ENCODE results near the gene PICK1.

DNA sequence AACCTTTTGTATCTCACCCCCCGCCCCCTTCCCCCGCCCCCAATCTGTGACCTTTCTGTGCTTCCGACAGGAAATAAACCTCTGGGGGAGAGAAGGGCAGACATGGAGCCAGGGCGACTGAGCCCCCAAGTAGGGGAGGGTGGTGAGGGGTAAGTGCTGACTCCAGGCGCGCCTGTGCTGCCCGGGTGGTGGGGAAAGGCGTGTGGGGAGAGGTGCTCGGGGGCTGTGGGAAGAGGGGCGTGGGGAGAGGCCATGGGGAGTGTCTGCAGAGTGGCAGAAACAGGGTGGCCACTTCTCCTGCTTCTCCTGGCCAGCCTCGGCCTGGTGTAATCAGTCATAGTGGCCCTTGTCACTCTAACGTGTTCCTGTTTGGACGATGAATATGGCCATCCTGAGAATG is 18.8 kb downstream of the PICK1 start:
- TF ChIP-seq, protein P1, sequence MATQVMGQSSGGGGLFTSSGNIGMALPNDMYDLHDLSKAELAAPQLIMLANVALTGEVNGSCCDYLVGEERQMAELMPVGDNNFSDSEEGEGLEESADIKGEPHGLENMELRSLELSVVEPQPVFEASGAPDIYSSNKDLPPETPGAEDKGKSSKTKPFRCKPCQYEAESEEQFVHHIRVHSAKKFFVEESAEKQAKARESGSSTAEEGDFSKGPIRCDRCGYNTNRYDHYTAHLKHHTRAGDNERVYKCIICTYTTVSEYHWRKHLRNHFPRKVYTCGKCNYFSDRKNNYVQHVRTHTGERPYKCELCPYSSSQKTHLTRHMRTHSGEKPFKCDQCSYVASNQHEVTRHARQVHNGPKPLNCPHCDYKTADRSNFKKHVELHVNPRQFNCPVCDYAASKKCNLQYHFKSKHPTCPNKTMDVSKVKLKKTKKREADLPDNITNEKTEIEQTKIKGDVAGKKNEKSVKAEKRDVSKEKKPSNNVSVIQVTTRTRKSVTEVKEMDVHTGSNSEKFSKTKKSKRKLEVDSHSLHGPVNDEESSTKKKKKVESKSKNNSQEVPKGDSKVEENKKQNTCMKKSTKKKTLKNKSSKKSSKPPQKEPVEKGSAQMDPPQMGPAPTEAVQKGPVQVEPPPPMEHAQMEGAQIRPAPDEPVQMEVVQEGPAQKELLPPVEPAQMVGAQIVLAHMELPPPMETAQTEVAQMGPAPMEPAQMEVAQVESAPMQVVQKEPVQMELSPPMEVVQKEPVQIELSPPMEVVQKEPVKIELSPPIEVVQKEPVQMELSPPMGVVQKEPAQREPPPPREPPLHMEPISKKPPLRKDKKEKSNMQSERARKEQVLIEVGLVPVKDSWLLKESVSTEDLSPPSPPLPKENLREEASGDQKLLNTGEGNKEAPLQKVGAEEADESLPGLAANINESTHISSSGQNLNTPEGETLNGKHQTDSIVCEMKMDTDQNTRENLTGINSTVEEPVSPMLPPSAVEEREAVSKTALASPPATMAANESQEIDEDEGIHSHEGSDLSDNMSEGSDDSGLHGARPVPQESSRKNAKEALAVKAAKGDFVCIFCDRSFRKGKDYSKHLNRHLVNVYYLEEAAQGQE (IDR thresholded peaks at IDR 0.05; ENCODE audit: insufficient read depth in 1 of 2, low read depth in 2 of 2, low read length in 2 of 2), result no peak
- no peak for TF ChIP-seq POLR2AphosphoS5 (IDR thresholded peaks at IDR 0.05; ENCODE audit: low read depth, low read length)
- no peak for TF ChIP-seq TAF1 (IDR thresholded peaks at IDR 0.05; ENCODE audit: borderline replicate concordance, insufficient read depth, low read length)
